HepG2 (cell line): ENCODE data around the gene KCNE2. TPM values are rescaled to one million over a fixed set of nuclear protein-coding genes. Genes with fewer than 3 reads are reported as not detected.

Experiments used
- IKZF1 ChIP-seq: fragments of 450-650 bp; IDR thresholded peaks from 2 replicates; pipeline ENCODE4 v1.7.1; 2016
- MYNN ChIP-seq: sonication (generic); formaldehyde crosslinking; IDR thresholded peaks from 2 replicates; pipeline ENCODE4 v1.4.0; 2020; ENCODE audit warnings: mild to moderate bottlenecking, low read depth, missing genetic modification reagents
- NR2C2 ChIP-seq: sonication (generic); formaldehyde crosslinking; IDR thresholded peaks from 2 replicates; pipeline ENCODE4 v1.4.0; 2020; ENCODE audit warnings: missing genetic modification reagents, mild to moderate bottlenecking, moderate library complexity, borderline replicate concordance
- POLR2AphosphoS2 ChIP-seq: IDR thresholded peaks from 2 replicates; pipeline ENCODE4 v1.6.1; 2011; ENCODE audit warnings: low read depth, low read length, improper control_type of control experiment
- PRDM15 ChIP-seq: sonication (generic); formaldehyde crosslinking; IDR thresholded peaks from 2 replicates; pipeline ENCODE4 v1.4.0; 2020; ENCODE audit warnings: missing genetic modification reagents
- SMYD3 ChIP-seq: sonication (generic); formaldehyde crosslinking; IDR thresholded peaks from 2 replicates; pipeline ENCODE4 v1.8.1; 2023; ENCODE audit warnings: mild to moderate bottlenecking, missing genetic modification reagents
- TEAD2 ChIP-seq: sonication (generic); formaldehyde crosslinking; IDR thresholded peaks from 2 replicates; pipeline ENCODE4 v1.9.0; 2021; ENCODE audit warnings: missing genetic modification reagents
- YY1 ChIP-seq: IDR thresholded peaks from 2 replicates; pipeline ENCODE4 v1.6.1; 2011; ENCODE audit warnings: low read length, low read depth, moderate library complexity, mild to moderate bottlenecking; ENCODE audit not compliant: insufficient read depth, insufficient replicate concordance
- ZBTB7B ChIP-seq: sonication (generic); formaldehyde crosslinking; IDR thresholded peaks from 2 replicates; pipeline ENCODE4 v1.4.0; 2020; ENCODE audit warnings: missing genetic modification reagents
- ZNF496 ChIP-seq: sonication (generic); formaldehyde crosslinking; IDR thresholded peaks from 2 replicates; pipeline ENCODE4 v1.8.1; 2023; ENCODE audit warnings: mild to moderate bottlenecking, moderate library complexity, missing genetic modification reagents; ENCODE audit not compliant: insufficient replicate concordance
- ZNF614 ChIP-seq: IDR thresholded peaks from 2 replicates; pipeline ENCODE4 v1.6.1; 2018; ENCODE audit warnings: missing biosample characterization, missing genetic modification reagents, inconsistent platforms, borderline replicate concordance
- ZNF780A ChIP-seq: sonication (generic); formaldehyde crosslinking; IDR thresholded peaks from 2 replicates; pipeline ENCODE4 v1.8.0; 2022; ENCODE audit warnings: mild to moderate bottlenecking, missing genetic modification reagents, moderate library complexity
- polyA plus RNA-seq, 8 experiments: library from polyadenylated mRNA; depleted of rRNA in 3 of 8; stranded (reverse) in 7 of 8; unstranded in 1 of 8; fragments of >200 nt; fragmentation: Illumina TruSeq in 4 of 8; extraction: Trizol in 4 of 8; gene quantifications; 2 replicates each; pipeline versions ENCODE4 v1.2.1 to v1.2.3, GENCODE V29; 2011 to 2016; ENCODE audit warnings: low read depth in 4 of 8, missing spikeins in 1 of 8, mixed read lengths in 1 of 8; ENCODE audit not compliant: insufficient read depth in 1 of 8
- total RNA-seq, 5 experiments: library from RNA; depleted of rRNA; stranded (reverse); fragments of >200 nt; fragmentation: Illumina TruSeq; extraction: Trizol; gene quantifications; 2 replicates each; pipeline ENCODE4 v1.2.3, GENCODE V29; 2016; ENCODE audit warnings: low read depth in 1 of 5
- TF ChIP-seq, protein P1 (sequence below): sonication (generic); formaldehyde crosslinking; IDR thresholded peaks from 2 replicates; pipeline ENCODE4 v1.4.0; 2020; ENCODE audit warnings: mild to moderate bottlenecking, missing genetic modification reagents
- TF ChIP-seq, protein P2 (sequence below): IDR thresholded peaks from 2 replicates; pipeline ENCODE4 v1.6.1; 2016
- TF ChIP-seq, protein P3 (sequence below): sonication (generic); formaldehyde crosslinking; IDR thresholded peaks from 2 replicates; pipeline ENCODE4 v1.5.1; 2020; ENCODE audit warnings: mild to moderate bottlenecking, missing genetic modification reagents
- TF ChIP-seq, protein P4 (sequence below): sonication (generic); formaldehyde crosslinking; conservative IDR thresholded peaks from 2 replicates; pipeline ENCODE4 v1.8.0; 2022; ENCODE audit warnings: missing genetic modification reagents

The KCNE2 gene
- total and polyA plus RNA-seq, 2 of the 13 experiments (the other 11 are each of a cell fraction or from before 2014, with no cell fraction given) = not detected

GRCh38 chr21:34351786-34352241 is 12.0 kb upstream of the KCNE2 start (continued):
- TF ChIP-seq, protein P1, sequence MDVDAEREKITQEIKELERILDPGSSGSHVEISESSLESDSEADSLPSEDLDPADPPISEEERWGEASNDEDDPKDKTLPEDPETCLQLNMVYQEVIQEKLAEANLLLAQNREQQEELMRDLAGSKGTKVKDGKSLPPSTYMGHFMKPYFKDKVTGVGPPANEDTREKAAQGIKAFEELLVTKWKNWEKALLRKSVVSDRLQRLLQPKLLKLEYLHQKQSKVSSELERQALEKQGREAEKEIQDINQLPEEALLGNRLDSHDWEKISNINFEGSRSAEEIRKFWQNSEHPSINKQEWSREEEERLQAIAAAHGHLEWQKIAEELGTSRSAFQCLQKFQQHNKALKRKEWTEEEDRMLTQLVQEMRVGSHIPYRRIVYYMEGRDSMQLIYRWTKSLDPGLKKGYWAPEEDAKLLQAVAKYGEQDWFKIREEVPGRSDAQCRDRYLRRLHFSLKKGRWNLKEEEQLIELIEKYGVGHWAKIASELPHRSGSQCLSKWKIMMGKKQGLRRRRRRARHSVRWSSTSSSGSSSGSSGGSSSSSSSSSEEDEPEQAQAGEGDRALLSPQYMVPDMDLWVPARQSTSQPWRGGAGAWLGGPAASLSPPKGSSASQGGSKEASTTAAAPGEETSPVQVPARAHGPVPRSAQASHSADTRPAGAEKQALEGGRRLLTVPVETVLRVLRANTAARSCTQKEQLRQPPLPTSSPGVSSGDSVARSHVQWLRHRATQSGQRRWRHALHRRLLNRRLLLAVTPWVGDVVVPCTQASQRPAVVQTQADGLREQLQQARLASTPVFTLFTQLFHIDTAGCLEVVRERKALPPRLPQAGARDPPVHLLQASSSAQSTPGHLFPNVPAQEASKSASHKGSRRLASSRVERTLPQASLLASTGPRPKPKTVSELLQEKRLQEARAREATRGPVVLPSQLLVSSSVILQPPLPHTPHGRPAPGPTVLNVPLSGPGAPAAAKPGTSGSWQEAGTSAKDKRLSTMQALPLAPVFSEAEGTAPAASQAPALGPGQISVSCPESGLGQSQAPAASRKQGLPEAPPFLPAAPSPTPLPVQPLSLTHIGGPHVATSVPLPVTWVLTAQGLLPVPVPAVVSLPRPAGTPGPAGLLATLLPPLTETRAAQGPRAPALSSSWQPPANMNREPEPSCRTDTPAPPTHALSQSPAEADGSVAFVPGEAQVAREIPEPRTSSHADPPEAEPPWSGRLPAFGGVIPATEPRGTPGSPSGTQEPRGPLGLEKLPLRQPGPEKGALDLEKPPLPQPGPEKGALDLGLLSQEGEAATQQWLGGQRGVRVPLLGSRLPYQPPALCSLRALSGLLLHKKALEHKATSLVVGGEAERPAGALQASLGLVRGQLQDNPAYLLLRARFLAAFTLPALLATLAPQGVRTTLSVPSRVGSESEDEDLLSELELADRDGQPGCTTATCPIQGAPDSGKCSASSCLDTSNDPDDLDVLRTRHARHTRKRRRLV (CRISPR knock-in tag) = no peak
- TF ChIP-seq PRDM15 (CRISPR knock-in tag) (no peak), TEAD2 (CRISPR knock-in tag) (no peak), ZNF780A (CRISPR knock-in tag) (no peak), ZNF614 (CRISPR knock-in tag) (peak; percentile 74; the same call in 1 of the 2 replicates), MYNN (CRISPR knock-in tag) (no peak), YY1 (peak; percentile 54), NR2C2 (CRISPR knock-in tag) (no peak), IKZF1 (no peak), ZBTB7B (CRISPR knock-in tag) (no peak), SMYD3 (no peak), POLR2AphosphoS2 (no peak), ZNF496 (CRISPR knock-in tag) (no peak)
- TF ChIP-seq, protein P2, sequence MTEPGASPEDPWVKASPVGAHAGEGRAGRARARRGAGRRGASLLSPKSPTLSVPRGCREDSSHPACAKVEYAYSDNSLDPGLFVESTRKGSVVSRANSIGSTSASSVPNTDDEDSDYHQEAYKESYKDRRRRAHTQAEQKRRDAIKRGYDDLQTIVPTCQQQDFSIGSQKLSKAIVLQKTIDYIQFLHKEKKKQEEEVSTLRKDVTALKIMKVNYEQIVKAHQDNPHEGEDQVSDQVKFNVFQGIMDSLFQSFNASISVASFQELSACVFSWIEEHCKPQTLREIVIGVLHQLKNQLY (CRISPR knock-in tag) = no peak
- TF ChIP-seq, protein P3, sequence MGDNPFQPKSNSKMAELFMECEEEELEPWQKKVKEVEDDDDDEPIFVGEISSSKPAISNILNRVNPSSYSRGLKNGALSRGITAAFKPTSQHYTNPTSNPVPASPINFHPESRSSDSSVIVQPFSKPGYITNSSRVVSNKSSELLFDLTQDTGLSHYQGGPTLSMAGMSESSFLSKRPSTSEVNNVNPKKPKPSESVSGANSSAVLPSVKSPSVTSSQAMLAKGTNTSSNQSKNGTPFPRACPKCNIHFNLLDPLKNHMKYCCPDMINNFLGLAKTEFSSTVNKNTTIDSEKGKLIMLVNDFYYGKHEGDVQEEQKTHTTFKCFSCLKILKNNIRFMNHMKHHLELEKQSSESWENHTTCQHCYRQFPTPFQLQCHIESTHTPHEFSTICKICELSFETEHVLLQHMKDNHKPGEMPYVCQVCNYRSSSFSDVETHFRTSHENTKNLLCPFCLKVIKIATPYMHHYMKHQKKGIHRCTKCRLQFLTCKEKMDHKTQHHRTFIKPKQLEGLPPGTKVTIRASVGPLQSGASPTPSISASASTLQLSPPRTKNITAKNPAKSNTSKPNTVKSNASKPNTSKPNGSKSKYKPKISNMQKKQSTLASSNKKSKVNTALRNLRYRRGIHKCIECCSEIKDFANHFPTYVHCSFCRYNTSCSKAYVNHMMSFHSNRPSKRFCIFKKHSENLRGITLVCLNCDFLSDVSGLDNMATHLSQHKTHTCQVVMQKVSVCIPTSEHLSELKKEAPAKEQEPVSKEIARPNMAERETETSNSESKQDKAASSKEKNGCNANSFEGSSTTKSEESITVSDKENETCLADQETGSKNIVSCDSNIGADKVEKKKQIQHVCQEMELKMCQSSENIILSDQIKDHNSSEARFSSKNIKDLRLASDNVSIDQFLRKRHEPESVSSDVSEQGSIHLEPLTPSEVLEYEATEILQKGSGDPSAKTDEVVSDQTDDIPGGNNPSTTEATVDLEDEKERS (CRISPR knock-in tag) = peak; percentile 64; the same call in 1 of the 2 replicates
- TF ChIP-seq, protein P4, sequence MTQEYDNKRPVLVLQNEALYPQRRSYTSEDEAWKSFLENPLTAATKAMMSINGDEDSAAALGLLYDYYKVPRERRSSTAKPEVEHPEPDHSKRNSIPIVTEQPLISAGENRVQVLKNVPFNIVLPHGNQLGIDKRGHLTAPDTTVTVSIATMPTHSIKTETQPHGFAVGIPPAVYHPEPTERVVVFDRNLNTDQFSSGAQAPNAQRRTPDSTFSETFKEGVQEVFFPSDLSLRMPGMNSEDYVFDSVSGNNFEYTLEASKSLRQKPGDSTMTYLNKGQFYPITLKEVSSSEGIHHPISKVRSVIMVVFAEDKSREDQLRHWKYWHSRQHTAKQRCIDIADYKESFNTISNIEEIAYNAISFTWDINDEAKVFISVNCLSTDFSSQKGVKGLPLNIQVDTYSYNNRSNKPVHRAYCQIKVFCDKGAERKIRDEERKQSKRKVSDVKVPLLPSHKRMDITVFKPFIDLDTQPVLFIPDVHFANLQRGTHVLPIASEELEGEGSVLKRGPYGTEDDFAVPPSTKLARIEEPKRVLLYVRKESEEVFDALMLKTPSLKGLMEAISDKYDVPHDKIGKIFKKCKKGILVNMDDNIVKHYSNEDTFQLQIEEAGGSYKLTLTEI (CRISPR knock-in tag) = no peak
